Thyroid gland (tissue), 4 donors: ENCODE measurements around the gene SLC9C1. TPM values are rescaled to one million over a fixed set of nuclear protein-coding genes. Genes with fewer than 3 reads are reported as not detected.

ENCODE experiments used
- DNase-seq, 2 donors: peaks; one replicate each; pipeline ENCODE4 v3.0.0-alpha.2; 2019
- H3K27ac ChIP-seq, 3 donors: fragments of 200-600 bp; sonication (generic); 1 replicate in 2 of 3; 2 replicates in 1 of 3; pipeline ENCODE4 v1.5.1; 2016 to 2019; ENCODE audit warnings: mild to moderate bottlenecking in 1 of 3, moderate library complexity in 1 of 3
- H3K27me3 ChIP-seq: fragments of 200-600 bp; sonication (generic); one replicate; pipeline ENCODE4 v1.5.1; 2019
- H3K36me3 ChIP-seq, 2 donors: fragments of 200-600 bp; sonication (generic); one replicate each; pipeline ENCODE4 v1.5.1; 2016 to 2019
- H3K4me1 ChIP-seq, 2 donors: fragments of 200-600 bp; sonication (generic); one replicate each; pipeline ENCODE4 v1.5.1; 2017 to 2019
- H3K4me3 ChIP-seq, 3 donors: fragments of 200-600 bp; sonication (generic); replicated peaks in 1 of 3; 1 replicate in 2 of 3; 2 replicates in 1 of 3; pipeline ENCODE4 v1.5.1; 2016; ENCODE audit warnings: mild to moderate bottlenecking in 1 of 3
- H3K9me3 ChIP-seq: fragments of 200-600 bp; sonication (generic); one replicate; pipeline ENCODE4 v1.5.1; 2017
- CTCF ChIP-seq, 6 experiments: fragments of 200-600 bp in 3 of 6; fragments of 450-650 bp in 3 of 6; sonication (generic) in 3 of 6; IDR thresholded peaks; one replicate each; pipeline ENCODE4 v1.5.1; 2016 to 2019; ENCODE audit warnings: antibody characterized with exemption in 6 of 6, mild to moderate bottlenecking in 2 of 6, inconsistent platforms in 1 of 6, moderate library complexity in 1 of 6
- POLR2A ChIP-seq, 2 donors: fragments of 450-650 bp; IDR thresholded peaks; one replicate each; pipeline ENCODE4 v1.6.1; 2017; ENCODE audit warnings: antibody characterized with exemption in 2 of 2, mild to moderate bottlenecking in 2 of 2, moderate library complexity in 1 of 2
- WGBS, 2 donors: methylation state at CpG; one replicate each; pipeline ENCODE4 v1.1.5; 2017; 5-methylcytosine and 5-hydroxymethylcytosine counted together
- intact Hi-C: fragments of 100-400 bp; cut with DNase I; formaldehyde crosslinking; loops from one replicate; pipeline ENCODE4 v1.15.1; 2023
- total RNA-seq, 4 donors: library from RNA; depleted of rRNA; stranded (reverse); fragments of >200 nt; gene quantifications; one replicate each; pipeline ENCODE4 v1.2.3, GENCODE V29; 2016

SLC9C1 gene
- total RNA-seq, 4 donors from 2014 or later = 0.11 TPM; not detected in 3

GRCh38 chr3:112280266-112280665, 13.8 kb downstream of the SLC9C1 start:
- no peaks in the 10 kb centered on the region for H3K36me3 ChIP-seq

GRCh38 chr3:112273536-112273935, 20.5 kb downstream of the SLC9C1 start:
- Histone ChIP-seq H3K4me3 (no peak overlapping the region), H3K9me3 (no peaks in the 10 kb centered on the region), H3K4me1 (no peaks in the 10 kb centered on the region), H3K27me3 (no peaks in the 10 kb centered on the region), H3K27ac (no peak overlapping the region), H3K36me3 (no peaks in the 10 kb centered on the region)
- intact Hi-C loops = no loop called here
- WGBS, 2 donors = 79 to 82% methylated on average over 2 of the region's 2 CpGs
- DNase-seq = no peak
- TF ChIP-seq POLR2A (IDR thresholded peaks at IDR 0.05) (no peak), CTCF (IDR thresholded peaks at IDR 0.05) (no peak)

More at GRCh38 chr3:112280266-112280665, 13.8 kb downstream of the SLC9C1 start:
- no peak overlapping the region for H3K27ac ChIP-seq
- H3K4me1 ChIP-seq = no peaks in the 10 kb centered on the region
- H3K4me3 ChIP-seq = no peak overlapping the region
- H3K9me3 ChIP-seq = no peaks in the 10 kb centered on the region
- DNase-seq = no peak
- intact Hi-C loops = no loop called here
- TF ChIP-seq POLR2A (IDR thresholded peaks at IDR 0.05) (no peak), CTCF (IDR thresholded peaks at IDR 0.05) (no peak)
- H3K27me3 ChIP-seq = no peaks in the 10 kb centered on the region
- 91 to 93% methylated on average over 1 of the region's 1 CpG for WGBS, 2 donors

GRCh38 chr3:112261742-112262141, 32.3 kb downstream of the SLC9C1 start:
- no peaks in the 10 kb centered on the region for H3K27me3 ChIP-seq
- no peaks in the 10 kb centered on the region for H3K4me1 ChIP-seq
- H3K36me3 ChIP-seq = no peaks in the 10 kb centered on the region
- H3K4me3 ChIP-seq = no peak overlapping the region
- no peaks in the 10 kb centered on the region for H3K9me3 ChIP-seq
- intact Hi-C loops = no loop called here
- H3K27ac ChIP-seq = no peak overlapping the region
- TF ChIP-seq CTCF (IDR thresholded peaks at IDR 0.05) (no peak), POLR2A (IDR thresholded peaks at IDR 0.05) (no peak)
- 58 to 67% methylated on average over 2 of the region's 2 CpGs for WGBS, 2 donors
- DNase-seq = no peak

- intact Hi-C loops = no loop called here
- 97 to 100% methylated on average over 1 of the region's 1 CpG for WGBS, 2 donors
- H3K36me3 ChIP-seq = no peaks in the 10 kb centered on the region
- no peaks in the 10 kb centered on the region for H3K27me3 ChIP-seq
- no peak overlapping the region for H3K27ac ChIP-seq
- H3K4me3 ChIP-seq = no peak overlapping the region
- TF ChIP-seq CTCF (IDR thresholded peaks at IDR 0.05) = no peak
- no peak for TF ChIP-seq POLR2A (IDR thresholded peaks at IDR 0.05)
- no peak for DNase-seq
- no peaks in the 10 kb centered on the region for H3K9me3 ChIP-seq
- H3K4me1 ChIP-seq = no peaks in the 10 kb centered on the region
Observed at GRCh38 chr3:112260563-112260962, 33.5 kb downstream of the SLC9C1 start.

GRCh38 chr3:112253301-112253971, 40.6 kb downstream of the SLC9C1 start:
- DNase-seq = no peak
- H3K27ac ChIP-seq = no peak overlapping the region
- TF ChIP-seq CTCF (IDR thresholded peaks at IDR 0.05) (no peak), POLR2A (IDR thresholded peaks at IDR 0.05) (no peak)
- no peaks in the 10 kb centered on the region for H3K4me1 ChIP-seq
- no peaks in the 10 kb centered on the region for H3K27me3 ChIP-seq
- intact Hi-C loops = no loop called here
- WGBS, 2 donors = 88 to 94% methylated on average over 2 of the region's 2 CpGs
- H3K4me3 ChIP-seq = no peak overlapping the region
- no peaks in the 10 kb centered on the region for H3K36me3 ChIP-seq
- no peaks in the 10 kb centered on the region for H3K9me3 ChIP-seq
